ENCODE measurements around the gene ELMOD1. TPM values are rescaled to one million over a fixed set of nuclear protein-coding genes. Genes with fewer than 3 reads are reported as not detected.

ELMOD1 gene
- total RNA-seq, 2 donors from 2014 or later = not detected

- Histone ChIP-seq H3K27ac (no peak overlapping the region), H3K27me3 (peaks cover 0 to 8% of the 10 kb centered on the region in 2 donors), H3K9me3 (no peaks in the 10 kb centered on the region), H3K4me1 (no peaks in the 10 kb centered on the region), H3K4me3 (no peak overlapping the region), H3K36me3 (replicated peaks in 1 of 2; ENCODE audit: insufficient read depth in 1 of 2, low read depth in 2 of 2) (no peaks in the 10 kb centered on the region)
- TF ChIP-seq POLR2A (IDR thresholded peaks at IDR 0.05) (no peak), CTCF (IDR thresholded peaks at IDR 0.05) (no peak)
- intact Hi-C loops (cut with DNase I) = no loop called here
- ATAC-seq (no peak), DNase-seq (no peak)
- 55 to 69% methylated on average over 5 to 6 of the region's 6 CpGs for whole genome bisulfite sequencing, 2 donors
Observed at GRCh38 chr11:107598225-107599139, 7.5 kb downstream of the ELMOD1 start.

- Histone ChIP-seq H3K27me3 (peaks cover 0 to 4% of the 10 kb centered on the region in 2 donors), H3K4me3 (no peak overlapping the region), H3K9me3 (no peaks in the 10 kb centered on the region), H3K4me1 (no peaks in the 10 kb centered on the region), H3K36me3 (replicated peaks in 1 of 2; ENCODE audit: insufficient read depth in 1 of 2, low read depth in 2 of 2) (no peaks in the 10 kb centered on the region), H3K27ac (no peak overlapping the region)
- ATAC-seq (no peak), DNase-seq (no peak)
- TF ChIP-seq POLR2A (IDR thresholded peaks at IDR 0.05) = no peak
- TF ChIP-seq CTCF (IDR thresholded peaks at IDR 0.05) = no peak
- intact Hi-C loops (cut with DNase I) = no loop called here
- WGBS, 2 donors = 80 to 88% methylated on average over 9 of the region's 9 CpGs
Observed at GRCh38 chr11:107605061-107606006, 14.4 kb downstream of the ELMOD1 start.

- WGBS, 2 donors = 64 to 75% methylated on average over 3 of the region's 3 CpGs
- Histone ChIP-seq H3K9me3 (no peaks in the 10 kb centered on the region), H3K4me1 (no peaks in the 10 kb centered on the region), H3K27me3 (no peaks in the 10 kb centered on the region), H3K27ac (no peak overlapping the region), H3K36me3 (replicated peaks in 1 of 2; ENCODE audit: insufficient read depth in 1 of 2, low read depth in 2 of 2) (no peaks in the 10 kb centered on the region), H3K4me3 (no peak overlapping the region)
- DNase-seq = no peak
- TF ChIP-seq POLR2A (IDR thresholded peaks at IDR 0.05) = no peak
- no peak for TF ChIP-seq CTCF (IDR thresholded peaks at IDR 0.05)
- intact Hi-C loops (cut with DNase I) = no loop called here
- no peak for ATAC-seq
Observed at GRCh38 chr11:107606141-107606540, 15.2 kb downstream of the ELMOD1 start.

- WGBS, 2 donors = 18 to 20% methylated on average over 2 of the region's 2 CpGs
Observed at GRCh38 chr11:107608809-107609208, 17.9 kb downstream of the ELMOD1 start.

More at GRCh38 chr11:107608809-107609208, 17.9 kb downstream of the ELMOD1 start:
- no peaks in the 10 kb centered on the region for H3K4me1 ChIP-seq
- no peaks in the 10 kb centered on the region for H3K36me3 ChIP-seq (replicated peaks in 1 of 2; ENCODE audit: insufficient read depth in 1 of 2, low read depth in 2 of 2)
- ATAC-seq (no peak), DNase-seq (no peak)
- no peaks in the 10 kb centered on the region for H3K9me3 ChIP-seq
- intact Hi-C loops (cut with DNase I) = no loop called here
- no peak overlapping the region for H3K4me3 ChIP-seq
- no peak for TF ChIP-seq POLR2A (IDR thresholded peaks at IDR 0.05)
- no peak for TF ChIP-seq CTCF (IDR thresholded peaks at IDR 0.05)
- no peaks in the 10 kb centered on the region for H3K27me3 ChIP-seq
- no peak overlapping the region for H3K27ac ChIP-seq
